GM18867 (cell line): ENCODE data around the gene TMBIM4.
"Not testable (repeated sequence)": the region's sequence is repeated elsewhere in the genome, so short reads cannot be mapped to it uniquely, and the experiment has no call there.

Experiments used
- ATAC-seq: cut with Tn5 transposase; IDR thresholded peaks from one replicate; pipeline ENCODE4 v1.9.1; 2021; ENCODE audit warnings: mild to moderate bottlenecking, moderate library complexity; ENCODE audit not compliant: unreplicated experiment

The TMBIM4 gene

GRCh38 chr12:66187036-66187435 is 17.2 kb upstream of the TMBIM4 start:
- no peak for ATAC-seq

- ATAC-seq, result not testable (repeated sequence)
Measured at GRCh38 chr12:66184822-66185221, 15.0 kb upstream of the TMBIM4 start.

- no peak for ATAC-seq
Measured at GRCh38 chr12:66182956-66183355, 13.2 kb upstream of the TMBIM4 start.

GRCh38 chr12:66176105-66176900 is 6.5 kb upstream of the TMBIM4 start:
- no peak for ATAC-seq

GRCh38 chr12:66174391-66175325 is 4.9 kb upstream of the TMBIM4 start:
- ATAC-seq, result not testable (repeated sequence)

- no peak for ATAC-seq
Measured at GRCh38 chr12:66170606-66171005, 810 bp upstream of the TMBIM4 start.

- no peak for ATAC-seq
Measured at GRCh38 chr12:66168410-66168809, 1.4 kb downstream of the TMBIM4 start.

- ATAC-seq, result no peak
Measured at GRCh38 chr12:66166561-66166960, 3.2 kb downstream of the TMBIM4 start.

- no peak for ATAC-seq
Measured at GRCh38 chr12:66165141-66165540, 4.7 kb downstream of the TMBIM4 start.

- ATAC-seq, result no peak
Measured at GRCh38 chr12:66164349-66164821, 5.4 kb downstream of the TMBIM4 start.

- ATAC-seq, result no peak
Measured at GRCh38 chr12:66163289-66163688, 6.5 kb downstream of the TMBIM4 start.

GRCh38 chr12:66162701-66163100 is 7.1 kb downstream of the TMBIM4 start:
- ATAC-seq, result no peak

- no peak for ATAC-seq
Measured at GRCh38 chr12:66160704-66161103, 9.1 kb downstream of the TMBIM4 start.

GRCh38 chr12:66159123-66159522 is 10.7 kb downstream of the TMBIM4 start:
- ATAC-seq, result no peak

GRCh38 chr12:66156654-66157053 is 13.1 kb downstream of the TMBIM4 start:
- no peak for ATAC-seq

GRCh38 chr12:66154776-66155175 is 15.0 kb downstream of the TMBIM4 start:
- no peak for ATAC-seq

- no peak for ATAC-seq
Measured at GRCh38 chr12:66152732-66153131, 17.1 kb downstream of the TMBIM4 start.

GRCh38 chr12:66149702-66150398 is 19.9 kb downstream of the TMBIM4 start:
- no peak for ATAC-seq

- no peak for ATAC-seq
Measured at GRCh38 chr12:66144791-66145754, 24.7 kb downstream of the TMBIM4 start.

GRCh38 chr12:66143868-66144267 is 25.9 kb downstream of the TMBIM4 start:
- ATAC-seq, result no peak
